ENCODE data around the gene UNCX. TPM values are rescaled to one million over a fixed set of nuclear protein-coding genes. Genes with fewer than 3 reads are reported as not detected.

The UNCX gene
- total RNA-seq, 1 experiment from 2014 or later, result not detected

GRCh38 chr7:1210321-1210978, 22.2 kb upstream of the UNCX start:
- Histone ChIP-seq H3K9me2 (ENCODE audit: insufficient read depth) (no peaks in the 10 kb centered on the region), H3K79me2 (ENCODE audit: insufficient read depth, low read length) (no peaks in the 10 kb centered on the region), H3K9ac (ENCODE audit: low read length) (no peak overlapping the region), H3K4me2 (ENCODE audit: low read length) (no peak overlapping the region), H3K9me3 (ENCODE audit: control insufficient read depth in 1 of 2, insufficient read depth in 1 of 2, low read depth in 1 of 2, low read length in 2 of 2) (no peaks in the 10 kb centered on the region), H3K4me1 (ENCODE audit: control insufficient read depth in 1 of 2, insufficient read depth in 2 of 2, low read length in 2 of 2) (no peaks in the 10 kb centered on the region), H3K36me3 (ENCODE audit: control insufficient read depth in 1 of 2, insufficient read depth in 2 of 2, low read length in 2 of 2) (no peaks in the 10 kb centered on the region), H3K27me3 (ENCODE audit: insufficient read depth, low read length) (no peaks in the 10 kb centered on the region), H4K20me1 (ENCODE audit: insufficient read depth) (no peaks in the 10 kb centered on the region), H3K4me3 (replicated peaks in 1 of 2; ENCODE audit: low read depth in 1 of 2, low read length in 2 of 2) (no peak overlapping the region), H3K27ac (ENCODE audit: low read depth, low read length) (no peak overlapping the region), H2AFZ (ENCODE audit: low read depth, low read length, poor library complexity, severe bottlenecking) (no peak overlapping the region)
- DNase-seq (ENCODE audit: low read depth, low spot score), result no peak
- ATAC-seq, result no peak
- BruUV-seq (replicated peaks), result no TSS peak
- ChIA-PET CTCF (no interaction called here), POLR2A (no interaction called here), RAD21 (ENCODE audit: low non-redundant PET in 1 of 2, low total read pairs in 2 of 2, uncharacterized antibody in 2 of 2, unreplicated experiment in 2 of 2) (no interaction called here)
- TF ChIP-seq SRF (IDR thresholded peaks at IDR 0.05; ENCODE audit: low read depth) (no peak), EGR1 (IDR thresholded peaks at IDR 0.05; ENCODE audit: low read depth) (no peak), CBX3 (IDR thresholded peaks at IDR 0.05; ENCODE audit: low read depth) (no peak), EZH2 (IDR thresholded peaks at IDR 0.05) (no peak), TCF7L2 (IDR thresholded peaks at IDR 0.05; ENCODE audit: borderline replicate concordance, extremely low read depth, insufficient read depth, insufficient read length) (no peak), POLR2A (IDR thresholded peaks at IDR 0.05; ENCODE audit: borderline replicate concordance, extremely low read depth, insufficient read depth, insufficient read length) (no peak), FOSL1 (IDR thresholded peaks at IDR 0.05; ENCODE audit: low read depth) (no peak), ZFX (IDR thresholded peaks at IDR 0.05) (no peak), RAD21 (IDR thresholded peaks at IDR 0.05; ENCODE audit: low read depth) (no peak), ZBTB33 (IDR thresholded peaks at IDR 0.05; ENCODE audit: extremely low read depth, insufficient replicate concordance, low read length) (no peak), ELF1 (IDR thresholded peaks at IDR 0.05; ENCODE audit: borderline replicate concordance, low read depth) (no peak), ATF3 (IDR thresholded peaks at IDR 0.05) (no peak)
- intact Hi-C loops (cut with micrococcal nuclease), result no loop called here

Data from HCT116 (cell line).